GM18502 (cell line): ENCODE data around the gene BMS1.
"Not testable (repeated sequence)": the region's sequence is repeated elsewhere in the genome, so short reads cannot be mapped to it uniquely, and the experiment has no call there.

Experiments
- ATAC-seq: cut with Tn5 transposase; IDR thresholded peaks from one replicate; pipeline ENCODE4 v1.9.1; 2021; ENCODE audit warnings: mild to moderate bottlenecking; ENCODE audit not compliant: unreplicated experiment, poor library complexity

The BMS1 gene

GRCh38 chr10:42864575-42864974 lies 82.0 kb downstream of the BMS1 start:
- no peak for ATAC-seq

DNA sequence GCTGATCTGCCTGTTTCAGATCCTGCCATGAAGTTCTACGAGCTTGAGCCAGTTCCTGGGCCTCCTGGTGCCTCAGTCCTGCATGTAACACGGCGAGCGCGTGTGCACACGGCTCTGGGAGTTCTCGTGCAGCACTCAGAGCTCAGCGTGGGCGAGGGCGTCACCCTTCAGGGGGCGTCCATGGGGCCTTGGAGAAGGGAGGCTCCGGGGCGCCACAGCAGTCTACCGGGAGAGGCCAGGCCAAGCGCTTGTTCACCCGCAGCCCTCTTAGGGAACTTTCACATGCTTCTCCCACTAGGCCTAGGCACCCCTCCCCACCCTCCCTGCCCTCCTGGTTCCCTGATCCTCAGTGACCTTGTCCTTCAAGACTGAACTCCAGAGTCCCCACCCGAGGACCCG lies 83.1 kb downstream of the BMS1 start:
- no peak for ATAC-seq

DNA sequence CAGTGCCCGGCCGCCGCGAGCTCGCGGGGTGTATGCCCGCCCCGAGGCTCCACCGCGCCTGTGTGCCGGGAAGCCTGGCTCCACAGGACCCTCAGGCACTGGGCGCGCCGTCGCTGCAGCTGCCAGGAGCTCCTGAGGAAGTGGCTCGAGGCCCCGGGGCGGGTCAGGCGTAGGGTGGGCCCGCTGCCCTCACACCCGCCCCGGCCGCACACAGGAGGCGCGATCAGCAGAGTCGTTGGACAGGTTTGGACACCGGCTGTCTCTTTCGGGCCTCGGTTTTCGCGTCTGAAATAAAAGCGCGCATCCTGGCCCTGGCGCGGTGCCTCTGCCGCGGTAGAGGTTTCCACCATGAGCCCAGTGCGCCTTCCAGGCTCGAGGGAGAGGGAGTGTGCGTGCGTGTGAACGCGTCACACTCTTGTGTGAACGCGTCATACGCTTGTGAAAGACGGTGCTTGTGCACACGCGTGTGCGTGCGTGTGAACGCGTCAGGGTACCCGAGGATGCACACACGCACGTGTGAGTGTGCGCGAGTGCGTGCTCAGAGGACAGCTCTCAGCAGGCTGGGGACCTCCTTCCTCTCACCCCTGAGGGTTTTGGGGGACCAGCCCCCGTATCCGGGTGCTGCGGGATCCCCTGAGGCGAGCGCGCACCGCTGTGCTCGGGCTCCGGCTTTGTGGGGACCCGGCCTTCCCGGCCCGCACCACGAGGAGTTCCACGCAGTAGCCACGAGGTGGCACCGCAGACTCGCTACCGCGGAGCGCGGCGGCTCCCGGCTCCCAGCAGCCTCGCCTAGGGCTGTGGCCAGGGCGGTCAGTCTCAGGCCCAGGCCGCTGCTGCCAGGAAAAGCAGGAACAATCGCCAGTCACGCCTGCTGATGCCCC lies 83.8 kb downstream of the BMS1 start:
- ATAC-seq, result peak; percentile 83

DNA sequence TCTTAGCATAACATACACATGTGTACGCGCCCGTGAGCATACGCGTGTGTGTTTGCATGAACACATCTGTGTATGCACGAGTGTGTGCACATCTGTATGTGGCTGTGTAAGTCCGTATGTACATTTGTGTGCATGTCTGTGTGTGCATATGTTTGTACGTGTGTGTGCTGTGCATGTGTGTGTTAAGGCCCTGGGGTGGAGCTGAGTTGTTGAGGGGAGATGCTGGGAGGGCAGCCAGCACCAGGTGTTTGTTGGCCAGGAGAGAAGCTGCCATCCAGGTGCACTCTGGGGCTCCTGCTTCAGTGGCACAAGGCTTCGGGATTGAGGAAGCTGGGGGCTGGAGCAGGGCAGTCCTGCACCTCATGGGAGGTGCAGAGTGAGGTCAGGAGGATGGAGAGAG lies 85.0 kb downstream of the BMS1 start:
- no peak for ATAC-seq

- ATAC-seq, result no peak
These were observed 85.9 kb downstream of the BMS1 start for GRCh38 chr10:42868530-42868929.

DNA sequence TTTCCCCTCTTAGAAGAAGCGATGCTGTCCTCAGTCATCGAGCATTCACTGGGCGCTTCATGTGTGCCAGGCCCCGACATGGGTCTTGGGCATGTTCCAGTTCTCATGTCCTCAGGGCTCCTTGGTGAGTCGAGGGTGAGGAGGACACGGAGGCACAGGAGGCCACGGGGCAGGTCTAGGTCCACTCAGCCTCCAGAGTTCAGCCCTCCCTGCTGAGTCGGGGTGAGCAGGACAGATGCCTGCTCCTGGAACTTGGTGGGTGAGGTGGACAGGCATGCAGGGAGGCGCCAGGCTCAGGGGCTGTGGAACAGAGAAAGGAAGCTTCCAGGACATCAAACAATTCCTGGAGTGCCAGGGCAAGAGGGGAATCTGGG lies 87.4 kb downstream of the BMS1 start:
- ATAC-seq, result no peak

- ATAC-seq, result not testable (repeated sequence)
These were observed 88.6 kb downstream of the BMS1 start for GRCh38 chr10:42871138-42871641.

GRCh38 chr10:42871823-42872222 lies 89.2 kb downstream of the BMS1 start:
- ATAC-seq, result no peak

DNA sequence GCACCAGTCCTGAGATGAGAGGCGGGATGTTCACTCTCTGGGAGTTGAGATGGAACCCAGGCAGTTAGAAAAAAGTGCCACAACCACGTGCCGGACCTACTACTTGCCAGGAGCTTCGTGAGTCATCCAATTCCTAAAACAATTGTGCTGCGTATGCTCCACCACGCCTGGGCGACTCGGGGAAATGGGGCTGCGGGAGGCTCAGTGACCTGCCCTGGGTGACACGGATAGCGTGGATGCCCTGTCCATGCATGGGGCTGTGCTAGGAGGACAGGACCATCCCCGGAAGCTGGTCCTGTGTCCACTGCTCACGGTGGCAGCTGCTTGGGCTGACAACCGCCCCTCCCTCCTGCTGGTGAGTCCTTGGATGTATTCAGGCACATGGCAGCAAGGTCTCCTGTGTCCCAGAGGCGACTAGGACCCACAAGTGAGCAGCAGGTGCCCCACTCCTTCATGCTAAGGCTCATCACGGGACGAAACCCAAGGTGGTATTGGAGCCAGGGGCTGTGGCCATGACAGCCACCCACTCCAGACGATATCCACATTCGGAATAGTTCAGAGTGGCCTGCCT lies 90.4 kb downstream of the BMS1 start:
- no peak for ATAC-seq

DNA sequence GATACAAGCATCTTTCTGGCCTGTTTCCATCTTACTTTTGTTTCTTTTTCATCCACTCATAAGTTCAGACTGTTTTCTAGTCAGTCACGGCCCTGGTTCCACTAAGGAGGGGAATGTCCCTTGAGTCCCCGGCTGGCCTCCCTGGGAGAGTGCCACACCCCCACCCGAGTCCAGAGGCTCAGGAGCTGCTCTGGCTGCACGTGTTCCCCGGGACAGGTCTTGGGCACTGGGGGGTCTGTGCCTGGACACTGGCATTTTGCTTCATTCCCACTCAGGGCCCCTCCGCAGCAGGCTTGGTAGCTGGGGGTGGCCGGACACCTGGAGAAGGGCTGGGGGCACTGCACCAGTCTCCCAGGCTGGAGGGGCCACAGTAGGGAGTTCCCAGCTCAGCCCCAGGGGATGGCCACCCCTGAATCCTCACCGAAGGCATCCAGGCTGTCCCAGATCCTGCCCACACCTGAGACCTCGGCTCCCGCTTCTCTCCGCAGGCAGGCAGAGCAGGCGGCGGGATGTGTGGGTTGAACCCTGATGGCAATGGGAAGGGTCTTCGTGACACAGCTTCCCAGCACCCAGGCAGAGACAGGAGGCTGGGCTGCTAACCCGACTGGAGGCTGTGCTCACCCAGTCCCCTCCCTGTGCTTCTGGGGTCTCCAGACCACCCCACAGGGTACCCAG lies 92.3 kb downstream of the BMS1 start:
- ATAC-seq, result no peak

DNA sequence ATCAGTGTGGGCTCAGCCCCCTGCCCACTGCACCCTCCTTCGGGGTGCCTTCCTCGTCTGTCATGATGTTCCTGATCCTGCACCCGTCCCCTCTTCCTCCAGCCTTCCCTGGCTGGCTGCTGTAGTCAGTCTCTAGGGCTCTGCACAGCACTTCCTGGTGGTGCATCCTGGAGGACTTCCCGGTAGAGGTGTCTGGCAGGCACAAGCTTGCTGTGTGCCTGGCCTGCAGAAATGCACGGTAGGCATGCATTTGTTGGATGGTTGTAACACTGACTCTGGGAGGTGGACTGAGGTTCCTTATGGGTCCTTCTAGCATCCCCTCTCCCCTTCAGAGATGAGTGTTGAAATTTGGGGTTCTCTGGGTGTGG lies 92.8 kb downstream of the BMS1 start:
- ATAC-seq, result no peak

GRCh38 chr10:42875798-42876341 lies 93.3 kb downstream of the BMS1 start:
- ATAC-seq, result no peak

DNA sequence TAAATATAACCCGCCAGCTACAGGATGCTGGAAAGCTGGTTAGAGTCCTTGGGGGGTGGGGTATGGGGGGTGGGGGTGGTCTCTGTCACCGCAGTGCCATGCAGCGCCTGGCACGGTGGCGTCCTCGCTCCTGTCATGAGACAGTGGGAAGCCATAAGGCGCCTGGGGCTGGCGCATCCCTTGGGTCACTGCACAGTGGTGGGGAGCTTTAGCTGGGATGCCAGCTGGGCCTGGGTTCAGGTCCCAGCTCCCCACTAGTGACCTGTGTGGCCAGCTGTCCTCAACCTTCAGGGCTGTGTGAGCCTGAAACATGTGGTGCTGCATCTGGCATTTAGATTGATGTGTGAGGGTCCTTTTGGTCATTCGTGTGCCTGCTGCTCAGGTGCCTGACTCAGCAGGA lies 93.9 kb downstream of the BMS1 start:
- no peak for ATAC-seq

DNA sequence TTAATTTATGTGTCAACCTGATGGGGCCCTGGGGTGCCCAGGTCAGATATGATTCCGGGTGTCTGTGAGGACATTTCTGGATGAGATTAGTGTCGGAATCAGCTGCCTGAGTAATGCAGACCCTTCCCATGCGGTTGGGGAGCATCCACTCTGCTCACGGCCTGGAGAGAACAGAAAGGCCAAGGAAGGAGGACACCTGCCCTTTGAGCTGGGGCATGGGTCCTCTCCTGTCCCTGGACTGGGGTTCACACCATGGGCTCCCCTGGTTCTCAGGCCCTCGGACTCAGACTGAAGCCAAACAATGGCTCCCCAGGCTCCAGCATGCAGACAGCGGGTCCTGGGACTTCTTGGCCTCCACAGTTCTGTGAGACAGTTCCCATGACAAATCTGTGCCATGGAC lies 94.3 kb downstream of the BMS1 start:
- ATAC-seq, result no peak

GRCh38 chr10:42877496-42878030 lies 95.0 kb downstream of the BMS1 start:
- ATAC-seq, result no peak

- ATAC-seq, result no peak
These were observed 95.7 kb downstream of the BMS1 start for GRCh38 chr10:42878134-42878820.

GRCh38 chr10:42878821-42879195 lies 96.2 kb downstream of the BMS1 start:
- no peak for ATAC-seq

- ATAC-seq, result no peak
These were observed 97.0 kb downstream of the BMS1 start for GRCh38 chr10:42879380-42880254.

DNA sequence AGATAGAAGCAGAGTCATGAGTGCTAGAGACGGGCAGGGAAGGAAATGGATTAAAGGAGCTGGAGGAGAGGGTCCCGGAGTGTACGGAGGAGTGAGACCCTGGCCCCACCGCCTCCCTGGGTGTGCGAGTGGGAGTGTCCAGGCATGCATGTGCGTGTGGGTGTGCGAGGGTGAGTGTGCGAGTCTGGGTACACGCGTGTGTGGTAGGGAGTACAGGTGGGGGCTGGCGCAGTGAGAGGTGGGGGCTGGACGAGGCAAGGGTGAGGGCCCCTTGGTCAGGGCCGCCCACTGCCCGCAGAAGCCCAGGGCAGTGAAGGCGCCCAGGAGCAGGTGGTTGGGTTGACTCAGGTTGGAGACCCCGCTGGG lies 97.6 kb downstream of the BMS1 start:
- no peak for ATAC-seq
